Muscle of arm (tissue), 12 donors: ENCODE measurements around the gene CAD. TPM values are rescaled to one million over a fixed set of nuclear protein-coding genes. Genes with fewer than 3 reads are reported as not detected.

Experiments
- DNase-seq: peaks from one replicate; pipeline ENCODE4 v3.0.0-alpha.2; 2013
- polyA plus RNA-seq, 12 donors: library from polyadenylated mRNA; unstranded; fragments of 120-200 nt; gene quantifications; one replicate each; pipeline ENCODE4 v1.2.1, GENCODE V29; 2013; ENCODE audit not compliant: insufficient read length in 12 of 12

Gene CAD
- polyA plus RNA-seq, 12 donors: 18.7 to 45.3 (median 24.5) TPM; not detected in 1

DNA sequence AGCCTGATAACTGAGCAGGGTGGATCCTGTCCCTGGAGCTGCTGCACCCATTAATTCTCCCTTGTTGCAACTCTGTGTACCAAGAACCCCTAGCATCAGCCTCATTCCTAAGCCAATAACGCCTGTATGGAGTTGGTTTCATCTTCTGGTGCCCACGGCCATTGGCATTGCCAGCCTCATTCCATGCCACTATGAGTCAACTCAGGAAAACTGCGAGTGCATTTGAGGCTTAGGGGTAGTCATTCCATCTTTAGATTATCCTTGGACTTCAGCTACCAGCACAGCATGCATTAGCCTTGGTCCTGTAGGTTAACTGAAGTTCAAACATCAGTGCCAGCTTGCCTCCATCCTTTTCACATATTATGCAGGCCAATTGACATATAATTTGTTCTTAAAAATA lies 63.7 kb downstream of the CAD start:
- DNase-seq: no peak

GRCh38 chr2:27281442-27281841 lies 64.3 kb downstream of the CAD start:
- no peak for DNase-seq

GRCh38 chr2:27281855-27282559 lies 64.8 kb downstream of the CAD start, which contains the start of gene TRIM54:
TRIM54 (plus strand) TSS chr2:27282429; CDS start chr2:27282732, 303 bp downstream.
- no peak for DNase-seq

DNA sequence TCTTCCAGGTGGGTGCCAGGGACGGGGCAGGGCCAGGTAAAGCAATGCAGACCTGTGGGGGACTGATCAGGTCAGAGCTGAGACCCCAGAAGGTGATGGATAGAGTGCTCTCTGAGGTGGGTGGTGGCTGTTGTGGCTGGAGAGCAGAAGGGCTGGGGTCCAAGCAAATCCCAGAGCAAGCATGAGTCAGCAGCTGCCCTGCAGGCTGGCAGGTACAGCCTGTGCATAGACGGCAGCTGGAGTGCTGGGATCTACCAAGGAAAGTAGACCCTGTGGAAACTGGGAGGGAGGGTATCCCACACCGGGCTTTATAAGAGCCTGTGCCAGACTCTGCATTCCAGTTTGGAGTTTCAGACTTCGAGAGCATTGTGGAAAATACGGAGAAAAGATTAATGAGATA lies 65.7 kb downstream of the CAD start:
- no peak for DNase-seq

DNA sequence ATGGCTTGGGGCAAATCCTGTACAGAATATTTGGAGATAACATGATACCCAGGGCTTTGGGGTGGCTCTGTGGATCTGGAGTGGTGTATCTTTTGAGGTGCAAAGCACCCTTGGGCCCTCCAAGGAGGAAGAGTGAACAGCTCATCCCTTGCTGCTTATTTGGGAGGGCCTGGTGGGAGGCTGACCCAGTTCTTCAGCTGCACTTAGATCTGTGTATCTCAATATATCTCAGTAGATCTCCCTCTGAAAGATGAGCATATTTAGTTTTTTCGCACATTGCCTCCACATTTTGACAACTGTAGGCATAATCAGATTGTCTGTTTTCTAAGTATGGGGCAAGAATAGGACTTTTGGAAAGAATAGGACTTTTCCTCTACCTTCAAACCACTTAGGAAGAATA lies 67.8 kb downstream of the CAD start:
- no peak for DNase-seq

- no peak for DNase-seq
Measured at GRCh38 chr2:27285481-27285880, 68.3 kb downstream of the CAD start.

GRCh38 chr2:27288610-27289009 lies 71.4 kb downstream of the CAD start:
- DNase-seq: no peak

DNA sequence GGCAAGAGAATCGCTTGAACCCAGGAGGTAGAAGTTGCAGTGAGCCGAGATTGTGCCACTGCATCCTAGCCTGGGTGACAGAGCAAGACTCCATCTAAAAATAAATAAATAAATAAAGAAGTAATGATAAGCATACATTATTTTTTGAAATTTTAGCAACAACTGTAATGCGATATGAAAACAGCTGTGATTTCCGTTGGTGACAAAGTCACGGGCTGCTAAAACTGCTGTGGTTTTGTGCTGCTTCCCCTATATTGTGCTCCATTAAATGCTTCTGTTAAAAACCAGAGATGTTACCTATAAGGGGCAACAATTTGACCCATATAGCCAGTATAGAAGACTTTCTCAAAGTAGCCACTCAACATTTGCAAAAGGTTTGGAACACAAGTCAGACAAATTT lies 73.4 kb downstream of the CAD start:
- DNase-seq: no peak

DNA sequence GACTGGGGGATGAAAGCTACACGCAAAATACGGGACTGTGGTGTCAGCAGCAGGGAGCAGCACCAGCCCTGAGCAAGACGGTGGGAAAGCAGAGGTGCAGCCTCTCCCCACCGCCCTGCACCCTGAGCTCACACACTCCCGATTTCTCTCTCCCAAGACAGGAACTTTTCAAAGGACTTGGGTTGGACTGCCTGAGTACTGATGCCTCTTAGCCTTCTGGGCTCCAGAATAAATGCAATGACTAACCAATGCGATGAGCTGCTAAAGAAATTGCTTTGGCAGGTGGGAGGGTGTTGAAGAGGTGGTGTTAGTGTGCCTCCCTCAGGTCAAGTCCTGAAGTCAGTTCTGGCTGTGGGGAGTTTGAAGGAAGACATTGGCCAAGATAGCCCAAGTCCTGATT lies 74.7 kb downstream of the CAD start:
- DNase-seq: no peak

Other genes starting within 250 kb of the CAD start
- 100 to 1,000 TPM in 1 of 12 donors, 10 to 100 TPM in 11; 18.0 to 332 (median 26.6) TPM for gene MAPRE3, start 246.7 kb upstream of the CAD start, polyA plus RNA-seq
- 10 to 100 TPM in 11 of 12 donors, not detected in 1; 48.5 to 80.4 (median 65.7) TPM for gene TMEM214, start 184.4 kb upstream of the CAD start, polyA plus RNA-seq
- 10 to 100 TPM in 11 of 12 donors, not detected in 1; 17.0 to 62.7 (median 20.1) TPM for gene AGBL5, start 165.7 kb upstream of the CAD start, polyA plus RNA-seq
- gene OST4, start 145.7 kb upstream of the CAD start, polyA plus RNA-seq: 100 to 1,000 TPM in 11 of 12 donors, not detected in 1; 209 to 311 (median 238) TPM
- gene EMILIN1, start 138.8 kb upstream of the CAD start, polyA plus RNA-seq: 100 to 1,000 TPM in 1 of 12 donors, 10 to 100 TPM in 10, not detected in 1; 39.9 to 107 (median 64.1) TPM
- 1 to 10 TPM in 11 of 12 donors, not detected in 1; 1.1 to 7.6 (median 2.1) TPM for gene KHK, start 130.6 kb upstream of the CAD start, polyA plus RNA-seq
- 1 to 10 TPM in 9 of 12 donors, under 1 TPM in 1, not detected in 2; 0.62 to 4.6 (median 1.8) TPM for gene CGREF1, start 98.2 kb upstream of the CAD start, polyA plus RNA-seq
- gene ABHD1, start 93.6 kb upstream of the CAD start, polyA plus RNA-seq: under 1 TPM in 10 of 12 donors, not detected in 2; 0.12 to 0.70 (median 0.34) TPM
- gene PREB, start 82.7 kb upstream of the CAD start, polyA plus RNA-seq: 10 to 100 TPM in 11 of 12 donors, not detected in 1; 24.1 to 39.8 (median 33.6) TPM
- gene PRR30, start 78.0 kb upstream of the CAD start, polyA plus RNA-seq: not detected
- gene TCF23, start 68.4 kb upstream of the CAD start, polyA plus RNA-seq: under 1 TPM in 10 of 12 donors, not detected in 2; 0.18 to 0.44 (median 0.30) TPM
- 100 to 1,000 TPM in 5 of 12 donors, 10 to 100 TPM in 6, not detected in 1; 85.6 to 115 (median 98.3) TPM for gene ATRAID, start 5.3 kb upstream of the CAD start, polyA plus RNA-seq
- gene SLC5A6, start 5.1 kb upstream of the CAD start, polyA plus RNA-seq: 10 to 100 TPM in 11 of 12 donors, not detected in 1; 11.1 to 25.1 (median 17.6) TPM
- gene SLC30A3, start 45.7 kb downstream of the CAD start, polyA plus RNA-seq: 1 to 10 TPM in 3 of 12 donors, under 1 TPM in 7, not detected in 2; 0.18 to 2.2 (median 0.81) TPM
- under 1 TPM in 7 of 12 donors, not detected in 5; 0.14 to 0.74 (median 0.28) TPM for gene DNAJC5G, start 58.1 kb downstream of the CAD start, polyA plus RNA-seq
- 100 to 1,000 TPM in 4 of 12 donors, 10 to 100 TPM in 7, not detected in 1; 34.2 to 125 (median 94.4) TPM for gene TRIM54, start 65.1 kb downstream of the CAD start, polyA plus RNA-seq
- 1 to 10 TPM in 7 of 12 donors, under 1 TPM in 3, not detected in 2; 0.59 to 2.1 (median 1.4) TPM for gene UCN, start 91.1 kb downstream of the CAD start, polyA plus RNA-seq
- gene MPV17, start 105.7 kb downstream of the CAD start, polyA plus RNA-seq: 10 to 100 TPM in 11 of 12 donors, not detected in 1; 37.8 to 89.1 (median 51.3) TPM
- gene GTF3C2, start 139.4 kb downstream of the CAD start, polyA plus RNA-seq: 10 to 100 TPM in 11 of 12 donors, not detected in 1; 24.0 to 46.5 (median 31.3) TPM
- gene EIF2B4, start 153.0 kb downstream of the CAD start, polyA plus RNA-seq: 10 to 100 TPM in 11 of 12 donors, not detected in 1; 29.0 to 37.7 (median 32.5) TPM
- 10 to 100 TPM in 11 of 12 donors, not detected in 1; 56.4 to 82.2 (median 69.6) TPM for gene SNX17, start 153.2 kb downstream of the CAD start, polyA plus RNA-seq
- 10 to 100 TPM in 9 of 12 donors, 1 to 10 TPM in 2, not detected in 1; 9.1 to 20.0 (median 11.6) TPM for gene ZNF513, start 163.4 kb downstream of the CAD start, polyA plus RNA-seq
- gene PPM1G, start 192.2 kb downstream of the CAD start, polyA plus RNA-seq: 10 to 100 TPM in 11 of 12 donors, not detected in 1; 42.8 to 64.1 (median 54.4) TPM
- gene NRBP1, start 211.3 kb downstream of the CAD start, polyA plus RNA-seq: 100 to 1,000 TPM in 11 of 12 donors, not detected in 1; 112 to 127 (median 120) TPM
- 1 to 10 TPM in 9 of 12 donors, under 1 TPM in 1, not detected in 2; 0.74 to 4.6 (median 2.2) TPM for gene KRTCAP3, start 225.0 kb downstream of the CAD start, polyA plus RNA-seq